RCC 7860 (cell line): Measurements from ENCODE around the gene SEMA3C.

ENCODE experiments used
- DNase-seq: peaks from one replicate; pipeline ENCODE4 v3.0.0-alpha.2; 2015; ENCODE audit warnings: low spot score
- FAIRE-seq: peaks from 2 replicates; lab custom pipeline; 2012; peaks lifted over from hg19 to GRCh38; lab: Jason Lieb, UNC

Gene SEMA3C

DNA sequence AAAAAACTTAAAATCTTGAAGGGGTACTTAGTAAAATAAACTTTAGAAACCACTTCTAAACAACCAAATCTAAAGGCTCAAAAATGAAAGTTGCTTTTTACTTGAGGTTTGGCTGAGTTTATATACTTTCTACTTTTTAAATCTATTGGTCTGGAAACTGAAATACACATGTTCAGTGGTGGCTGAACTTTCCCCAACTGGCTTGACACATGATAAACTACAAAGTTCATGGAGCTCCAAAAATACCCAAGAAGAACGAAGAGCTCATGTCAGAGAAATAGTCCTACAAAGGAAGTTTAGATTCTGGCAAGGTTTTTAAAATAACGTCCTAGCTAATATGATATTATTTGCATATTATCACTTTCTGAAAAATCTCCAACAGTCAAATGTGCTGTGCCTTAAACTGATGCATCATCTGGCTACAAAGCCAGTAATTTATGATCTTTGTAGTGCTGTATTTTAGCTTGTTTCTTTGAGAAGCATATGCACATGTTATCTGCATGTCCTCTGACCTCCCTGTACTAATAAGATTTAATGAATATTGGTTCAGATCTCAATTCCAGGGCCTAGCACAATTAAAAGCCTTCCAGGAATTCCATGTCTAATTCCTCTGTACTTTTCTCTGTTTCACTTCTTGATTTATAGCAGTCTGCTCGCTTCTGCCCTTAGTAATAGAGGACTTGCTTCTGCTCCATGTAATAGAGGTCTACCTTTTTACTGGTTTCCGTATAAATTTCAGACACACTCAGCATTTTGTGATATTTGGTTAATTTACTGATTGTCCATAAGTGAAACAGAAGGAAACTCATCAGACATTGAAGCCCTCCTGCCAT is 28.2 kb downstream of the SEMA3C start:
- DNase-seq: no peak
- peak; percentile 25 for FAIRE-seq

DNA sequence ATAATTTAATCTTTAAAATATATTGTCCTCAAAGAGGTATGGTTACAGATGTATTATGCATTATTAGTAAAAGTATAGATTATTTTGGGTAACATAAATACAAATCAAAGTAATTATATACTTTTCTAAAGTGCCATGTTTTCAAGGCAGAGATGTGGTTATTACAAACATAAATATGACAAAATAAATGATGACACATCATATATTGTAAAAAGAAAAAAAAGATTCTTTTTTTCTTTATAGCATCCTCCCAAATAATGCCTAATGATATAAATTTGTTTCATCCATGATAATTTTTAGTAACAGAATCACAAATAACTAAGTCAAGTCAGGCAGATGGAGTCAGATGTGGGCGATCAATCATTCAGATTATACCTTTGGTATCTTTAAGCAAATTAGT is 29.3 kb downstream of the SEMA3C start:
- no peak for DNase-seq
- peak; percentile 78 for FAIRE-seq

DNA sequence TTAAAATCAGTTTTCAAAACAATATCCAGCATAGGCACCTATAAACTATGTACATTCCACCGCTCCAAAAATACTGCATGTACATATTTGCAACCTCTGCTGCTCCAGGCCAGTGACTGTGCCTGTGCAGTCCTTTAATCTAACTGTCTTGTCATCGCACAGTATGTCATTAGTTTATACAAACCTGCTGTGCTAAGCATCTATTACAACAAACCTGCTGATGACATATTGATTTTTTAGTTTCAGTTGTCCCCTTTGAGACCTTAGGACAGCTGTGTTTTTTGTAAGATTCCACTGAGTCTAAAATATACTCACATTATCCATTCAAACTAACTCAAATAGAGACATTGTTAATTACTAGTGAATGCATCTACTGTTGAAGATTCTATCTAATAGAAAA is 33.1 kb downstream of the SEMA3C start:
- FAIRE-seq: no peak

DNA sequence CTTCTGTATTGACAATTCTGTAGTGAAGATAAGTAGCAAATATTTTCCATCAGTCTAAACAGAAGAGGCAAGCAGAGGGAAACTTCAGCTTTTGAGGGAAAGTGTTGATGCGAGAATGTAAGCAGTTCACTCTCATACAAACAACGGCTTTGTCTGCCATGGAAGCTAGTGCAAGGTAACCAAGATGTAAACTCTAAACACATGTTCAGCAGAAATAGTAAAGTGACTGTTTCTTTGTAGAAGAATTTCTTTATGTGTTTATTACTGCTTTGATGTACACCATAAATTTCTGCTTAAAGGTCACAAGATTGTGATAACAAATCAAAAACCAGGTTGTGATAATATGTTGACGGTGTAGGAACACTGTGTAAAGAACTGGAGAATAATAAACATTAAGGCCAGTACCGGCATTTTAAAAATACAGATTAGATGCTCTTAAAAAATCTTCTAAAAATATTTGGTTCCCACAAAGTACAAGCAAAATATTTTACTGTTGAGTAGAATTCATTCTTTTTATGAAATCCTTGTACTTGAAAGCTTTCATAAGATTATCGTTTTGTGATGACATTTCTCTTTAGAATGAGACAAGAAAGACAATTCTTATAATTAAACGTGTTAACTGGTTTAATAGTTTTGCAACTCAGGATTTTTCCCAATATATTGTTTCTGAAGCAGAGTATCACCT is 34.2 kb downstream of the SEMA3C start:
- DNase-seq (no peak), FAIRE-seq (peak; percentile 53)

More for the DNA sequence above, 33.1 kb downstream of the SEMA3C start:
- no peak for DNase-seq

DNA sequence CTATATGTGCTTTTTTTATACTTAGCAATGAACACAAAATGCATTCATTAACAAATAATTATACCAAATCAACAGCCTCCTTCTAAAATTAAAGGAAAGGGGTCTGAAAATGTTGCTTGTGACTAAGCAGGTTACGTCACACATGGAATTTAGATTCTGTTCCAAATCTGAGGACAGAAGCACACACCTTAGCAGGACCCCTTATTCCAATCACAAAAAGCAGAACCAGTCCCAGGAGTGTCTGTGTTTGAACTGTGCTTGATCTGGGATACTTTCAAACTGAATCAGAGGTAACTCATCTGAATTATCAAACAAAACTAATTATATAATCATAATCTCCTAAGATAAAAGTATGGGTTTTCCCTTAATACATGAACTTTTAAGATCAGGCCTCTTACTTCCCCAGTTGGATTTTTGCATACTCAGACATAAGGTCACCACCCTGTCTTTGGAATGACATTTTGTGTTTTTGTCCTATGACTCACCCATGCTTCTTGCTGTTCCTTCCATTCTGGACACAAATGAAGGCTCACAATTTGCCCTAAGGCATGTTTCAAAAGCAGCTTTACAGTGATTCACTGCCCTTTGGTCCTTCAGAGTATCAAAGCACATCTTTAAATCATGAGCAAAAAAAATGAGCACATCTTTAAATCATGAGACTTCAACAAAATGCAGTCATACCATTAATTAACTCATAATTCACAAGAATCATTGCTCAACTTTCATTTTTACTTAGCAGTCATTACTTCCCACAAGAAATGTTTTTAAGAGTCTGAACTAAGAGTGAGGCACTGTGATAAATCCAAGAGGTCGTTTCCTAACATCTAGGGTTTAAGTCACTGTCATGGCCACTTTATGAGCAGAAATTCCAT is 35.5 kb downstream of the SEMA3C start:
- DNase-seq (peak; percentile 94), FAIRE-seq (peak; percentile 98)

DNA sequence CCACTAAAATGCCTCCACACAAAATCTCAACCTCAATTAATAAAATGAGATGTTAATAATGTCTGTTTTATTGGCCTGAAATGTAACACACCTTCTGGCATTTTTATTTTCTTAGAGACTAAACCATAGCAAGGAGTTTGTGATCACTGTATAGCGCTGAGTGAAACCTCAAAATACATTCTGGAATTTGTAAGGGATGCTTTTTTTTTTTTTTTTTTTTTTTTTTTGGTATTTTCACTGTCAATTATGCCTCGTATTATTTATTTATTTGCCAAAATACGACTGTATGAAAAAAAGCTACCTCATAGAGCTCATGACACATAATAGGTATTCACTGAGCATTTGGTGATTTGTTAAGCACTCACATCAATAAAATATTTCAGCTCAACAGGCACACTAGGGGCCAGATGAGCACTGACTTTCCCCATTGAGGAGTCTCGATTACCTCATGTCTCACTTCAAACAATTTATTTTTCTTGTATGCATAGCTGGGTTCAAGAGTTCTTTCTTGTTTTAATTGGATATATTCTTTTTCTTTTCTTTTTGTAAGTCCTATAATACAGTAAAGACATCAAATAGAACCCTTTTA is 36.5 kb downstream of the SEMA3C start:
- DNase-seq (no peak), FAIRE-seq (no peak)

DNA sequence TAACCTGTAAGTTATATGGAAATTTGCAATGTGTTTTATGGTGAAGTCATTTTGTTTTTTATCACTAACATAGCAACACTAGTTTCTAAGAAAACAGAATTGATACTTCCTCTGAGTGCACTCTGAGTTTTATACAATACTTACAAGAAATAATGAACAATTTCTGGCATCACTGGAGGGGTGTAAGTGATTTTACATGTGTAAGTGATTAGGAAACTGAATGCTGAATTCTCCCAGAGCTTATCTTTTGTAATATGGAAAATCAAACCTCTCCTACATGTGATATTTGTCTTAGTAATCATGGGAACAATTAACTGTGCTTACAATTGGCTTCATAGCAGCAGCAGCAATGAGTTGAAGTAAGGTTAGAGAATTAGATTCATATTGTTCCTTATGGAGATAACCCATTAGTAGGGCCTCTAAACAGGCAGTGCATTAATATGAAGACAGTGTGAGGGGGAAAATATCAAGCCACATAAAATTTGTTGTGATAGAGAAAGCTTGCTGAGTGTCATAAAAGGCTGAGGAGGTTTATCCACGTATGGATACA is 37.4 kb downstream of the SEMA3C start:
- FAIRE-seq: no peak
- no peak for DNase-seq

DNA sequence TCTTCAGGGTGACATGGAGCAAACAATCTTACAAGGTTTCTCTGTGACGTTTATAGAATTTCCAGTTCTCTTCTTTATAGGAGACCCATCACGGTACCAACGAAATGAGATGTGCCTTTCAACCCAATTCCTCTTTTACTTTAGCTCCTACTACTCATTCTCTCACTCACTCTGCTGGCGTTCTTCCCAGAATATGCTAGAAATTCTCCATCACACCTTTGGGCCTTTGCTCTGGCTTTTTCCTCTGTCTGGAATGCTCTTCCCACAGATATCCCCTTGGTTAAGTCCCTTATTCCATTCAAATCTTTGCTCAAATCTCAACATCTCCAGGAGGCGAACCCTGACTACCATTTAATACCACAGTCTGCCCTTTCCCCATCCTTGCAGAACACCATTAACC is 39.0 kb downstream of the SEMA3C start:
- FAIRE-seq (no peak), DNase-seq (peak; percentile 25)

DNA sequence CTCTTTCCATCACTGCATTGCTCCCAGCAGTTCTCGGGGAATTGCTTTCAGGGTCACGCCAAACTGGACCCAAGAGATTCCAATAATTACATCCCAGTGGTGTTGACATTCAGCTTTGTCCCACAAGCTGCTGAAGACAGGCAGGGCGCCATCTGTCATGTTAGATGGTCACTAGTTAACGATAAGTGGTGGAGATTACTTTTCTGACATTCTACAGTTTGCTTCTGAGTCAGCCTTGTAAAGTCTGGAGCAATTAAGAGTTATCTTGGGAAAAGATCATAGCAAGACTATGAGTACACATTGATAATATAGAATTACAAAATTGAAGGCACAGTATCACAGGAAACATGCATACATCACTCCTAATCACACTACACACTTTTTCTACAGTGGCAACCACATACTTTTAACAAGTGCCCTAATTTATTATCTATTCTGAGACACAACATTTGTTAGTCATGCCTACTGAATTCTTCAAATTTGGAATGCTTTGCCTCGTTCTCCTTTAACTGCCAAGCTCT is 41.9 kb downstream of the SEMA3C start:
- FAIRE-seq (no peak), DNase-seq (peak; percentile 52)

DNA sequence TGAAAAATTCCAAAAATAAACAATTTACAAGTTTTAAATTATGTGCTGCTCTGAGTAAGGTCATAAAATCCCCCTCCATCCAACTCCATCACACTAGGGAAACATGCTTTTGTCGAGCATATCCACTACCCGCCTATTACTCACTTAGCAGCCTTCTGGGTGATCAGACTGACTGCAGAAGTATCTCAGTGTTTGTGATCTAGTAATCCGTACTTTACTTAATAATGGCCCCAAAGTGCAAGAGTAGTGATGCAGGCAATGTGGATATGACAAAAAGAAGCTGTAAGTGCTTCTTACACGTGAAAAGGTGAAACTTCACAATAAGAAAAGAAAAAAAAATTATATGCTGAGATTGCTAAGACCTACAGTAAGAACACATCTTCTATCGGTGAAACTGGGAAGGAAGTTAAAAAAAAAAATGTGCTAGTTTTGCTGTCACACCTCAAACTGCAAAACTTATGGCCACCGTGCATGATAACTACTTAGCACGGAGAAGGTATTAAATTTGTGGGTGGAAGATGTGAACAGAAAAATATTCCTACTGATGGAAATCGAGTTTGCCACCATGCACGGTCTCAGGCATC is 43.2 kb downstream of the SEMA3C start:
- DNase-seq: no peak
- no peak for FAIRE-seq

DNA sequence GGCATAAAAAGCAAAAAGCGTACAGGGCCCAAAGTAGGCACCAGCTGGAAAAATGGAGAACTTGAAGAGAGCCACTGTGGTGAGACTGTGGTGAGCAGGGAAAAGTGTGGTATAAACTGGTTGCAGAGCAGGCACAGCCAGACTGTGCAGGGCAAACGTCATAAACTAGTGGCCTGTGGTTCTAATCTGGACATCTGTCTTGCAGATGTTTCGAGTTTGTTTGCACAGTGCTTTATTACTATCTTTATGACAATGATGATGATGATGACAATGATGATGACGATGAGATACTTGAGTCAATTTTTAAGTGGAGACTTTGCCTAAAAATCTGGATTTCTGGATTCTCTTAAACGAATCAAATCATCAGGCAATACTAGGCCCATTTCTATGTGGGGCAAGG is 45.7 kb downstream of the SEMA3C start:
- DNase-seq (no peak), FAIRE-seq (no peak)

DNA sequence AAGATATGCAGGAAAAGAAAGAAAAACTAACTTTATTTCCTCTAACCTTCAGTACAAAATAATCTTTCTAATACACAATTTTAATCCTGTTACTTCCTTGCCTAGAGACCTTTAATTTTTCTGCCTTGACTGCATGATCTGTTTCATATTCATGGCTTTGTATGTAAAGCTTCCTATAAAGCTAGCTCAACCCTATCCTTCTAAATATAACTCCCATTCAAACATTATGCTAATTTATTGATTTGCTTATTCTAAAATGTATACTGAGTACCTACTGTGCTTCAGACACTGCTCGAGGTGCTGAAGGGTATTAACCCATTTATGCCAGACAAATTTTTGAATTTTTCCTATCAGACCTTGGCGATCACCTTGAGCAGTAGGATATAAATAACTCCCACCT is 47.6 kb downstream of the SEMA3C start:
- no peak for FAIRE-seq
- DNase-seq: no peak

DNA sequence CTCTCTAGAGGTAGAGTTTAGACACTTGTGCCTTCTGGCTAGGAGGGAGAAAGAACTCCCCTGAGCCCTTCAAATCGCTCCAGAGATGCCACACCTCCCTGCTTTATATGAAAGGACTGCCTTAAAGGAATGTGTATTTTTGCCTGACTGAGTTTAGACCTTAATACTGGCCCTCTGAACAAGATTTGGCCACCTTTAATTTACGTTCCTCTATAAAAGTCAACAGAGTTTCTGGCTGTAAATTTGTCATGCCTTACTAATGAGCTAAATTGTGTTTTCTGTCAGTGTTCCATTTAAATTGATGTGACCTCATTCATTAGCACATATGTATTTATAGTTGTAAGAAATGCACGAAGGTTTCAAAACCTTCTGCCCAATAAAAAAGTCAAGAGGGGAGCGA is 48.0 kb downstream of the SEMA3C start:
- DNase-seq (no peak), FAIRE-seq (no peak)

DNA sequence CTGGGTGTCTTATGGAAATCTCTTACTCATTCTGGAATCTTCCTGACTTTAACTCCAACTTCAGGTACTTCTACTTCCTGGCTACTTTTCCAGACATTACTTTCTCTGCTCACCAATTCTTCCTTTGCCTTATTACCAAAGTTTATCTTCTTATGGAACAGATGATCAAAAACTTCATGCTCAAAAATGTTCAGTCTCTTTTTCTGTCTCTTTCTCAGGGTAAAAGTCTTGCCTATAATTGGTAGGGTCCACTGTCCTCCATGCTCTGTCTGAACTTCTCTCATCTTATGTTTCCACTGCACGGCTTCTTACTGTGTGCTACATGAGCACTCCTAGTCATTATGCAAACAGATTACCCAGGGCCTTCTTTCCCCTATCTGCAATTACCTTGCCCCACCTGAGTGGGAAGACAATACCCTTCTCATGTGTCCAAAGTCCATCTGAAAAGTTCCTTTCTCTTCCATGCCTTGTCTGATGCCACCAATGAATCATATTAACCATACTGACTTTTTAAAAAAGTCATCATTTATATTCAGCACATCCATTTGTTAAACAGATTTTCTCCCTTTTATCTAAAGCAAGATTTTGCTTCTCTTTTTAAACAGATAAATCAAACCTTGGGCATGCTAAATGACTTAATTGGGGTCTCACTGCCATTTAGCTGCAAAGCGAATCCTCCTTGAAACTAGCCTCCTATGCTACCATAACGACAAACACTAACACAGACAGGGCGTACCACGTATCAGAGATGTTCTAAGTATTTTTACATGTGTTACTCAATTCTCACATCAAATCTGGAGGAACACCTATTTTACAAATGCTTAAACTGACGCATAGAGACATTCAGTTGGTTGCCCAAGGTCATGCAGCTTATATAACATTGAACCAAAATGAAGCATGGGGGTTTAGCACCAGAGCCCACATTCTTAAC is 48.8 kb downstream of the SEMA3C start:
- no peak for DNase-seq
- FAIRE-seq: no peak

DNA sequence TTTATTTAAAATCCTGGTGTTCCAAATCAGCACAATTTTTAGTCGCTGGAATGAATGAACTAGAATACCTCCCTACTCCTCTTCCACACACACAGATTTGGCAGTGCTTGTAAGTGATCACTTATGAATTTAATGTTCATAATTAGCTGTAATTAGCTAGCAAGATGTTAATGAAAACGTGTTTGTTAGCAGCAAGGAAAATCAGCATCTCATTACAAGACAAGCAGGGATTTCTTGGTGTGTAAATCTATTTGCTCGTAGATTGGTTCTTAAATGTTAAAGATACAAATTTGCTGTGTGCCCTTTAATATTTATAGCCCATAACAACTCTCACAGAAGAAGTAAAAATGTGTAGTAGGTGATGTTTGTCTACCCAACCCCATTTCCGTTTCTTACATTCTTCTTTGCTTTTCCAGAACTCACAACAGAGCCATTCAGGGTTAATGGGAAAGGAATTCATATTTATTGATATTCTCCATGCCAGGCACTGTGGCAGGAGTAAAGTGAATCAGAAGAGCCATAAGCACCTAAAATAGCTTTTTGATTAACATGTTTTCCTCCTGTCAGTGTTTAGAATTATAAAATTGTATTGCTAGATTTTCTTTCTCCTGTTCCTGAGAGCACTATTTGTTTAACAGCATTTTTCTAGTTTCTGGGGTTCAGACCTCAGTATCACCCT is 49.6 kb downstream of the SEMA3C start:
- no peak for FAIRE-seq
- DNase-seq: no peak

DNA sequence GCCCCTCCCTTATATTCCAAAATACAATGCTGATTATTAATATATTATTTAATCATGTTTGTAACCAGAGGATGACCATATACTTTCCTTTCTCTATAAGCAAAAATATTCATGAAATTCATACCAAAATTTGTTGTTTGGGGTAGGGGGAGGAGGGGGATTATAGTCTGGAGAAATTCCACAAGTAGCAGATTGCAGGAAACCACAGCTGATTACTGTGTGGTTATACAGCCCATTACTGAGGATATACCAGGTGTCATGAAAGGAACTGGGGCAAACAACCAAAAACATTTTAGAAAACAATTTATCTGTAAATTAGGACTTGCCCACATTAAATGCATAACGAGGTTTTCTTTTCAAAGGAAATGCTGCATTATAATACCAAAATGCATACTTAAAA is 50.3 kb downstream of the SEMA3C start:
- FAIRE-seq (no peak), DNase-seq (no peak)

DNA sequence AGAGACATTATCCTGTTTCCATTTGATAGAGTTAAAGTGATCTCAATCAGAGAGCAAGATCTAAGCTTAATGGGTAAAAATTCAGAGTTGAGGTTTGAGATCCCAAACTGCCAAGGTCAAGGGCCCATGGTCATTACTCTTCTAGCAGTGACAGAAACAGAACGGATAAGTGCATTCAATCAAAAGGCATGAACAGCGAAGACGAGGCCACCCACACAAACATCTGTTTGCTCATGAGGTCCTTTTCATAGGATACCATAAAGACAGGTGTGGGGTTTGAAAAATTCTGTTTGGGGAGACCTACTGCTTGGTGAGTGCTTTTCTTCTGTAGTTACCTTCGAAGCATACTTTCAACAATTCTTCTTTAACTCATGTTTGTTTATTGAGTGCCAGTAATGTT is 58.3 kb downstream of the SEMA3C start:
- DNase-seq: no peak
- FAIRE-seq: no peak

DNA sequence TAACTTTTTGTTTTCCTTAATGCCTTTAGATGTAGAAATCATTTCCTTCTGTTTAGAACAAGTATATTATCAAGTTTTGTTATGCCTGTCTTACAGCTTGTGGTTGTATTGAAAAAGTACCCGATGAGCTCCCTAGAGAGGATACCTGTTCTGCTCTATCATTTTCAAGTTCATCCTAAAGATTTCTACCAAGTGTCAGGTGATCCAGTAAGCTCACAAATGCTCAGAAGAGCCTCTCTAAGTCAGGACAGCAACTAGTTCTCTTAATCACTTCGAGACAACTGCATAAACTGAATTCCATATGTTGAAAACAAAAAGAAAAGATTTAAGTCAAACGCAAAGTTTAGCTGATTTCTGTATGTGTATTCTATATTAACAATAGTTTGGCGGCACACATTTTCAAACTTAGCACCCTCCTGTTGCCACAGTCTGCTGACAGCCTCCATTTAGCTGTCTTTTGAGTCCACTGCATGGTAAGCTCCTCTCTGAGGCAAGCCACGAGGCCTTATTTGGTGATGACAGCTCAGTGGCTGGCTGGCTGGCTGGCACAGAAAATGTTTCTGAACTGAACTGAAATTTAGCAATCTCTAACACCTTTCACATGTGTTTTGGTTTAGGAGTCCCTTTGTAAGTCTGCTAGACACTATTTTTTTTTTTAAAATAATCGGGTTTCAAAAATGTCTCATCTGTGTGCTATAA is 59.4 kb downstream of the SEMA3C start:
- FAIRE-seq (no peak), DNase-seq (no peak)
